Stimulated activated naive CD8-positive, alpha-beta T cell treated with anti-CD3 and anti-CD28 coated beads, Interleukin-15, amount 100 ng/mL, for 72 hours (primary cell): ENCODE data around the gene TNNC1.

Experiments
- ATAC-seq: fragments of 150-1000 bp; cut with Tn5 transposase; 2 replicates; pipeline ENCODE4 v1.10.0; 2021; ENCODE audit warnings: mild to moderate bottlenecking, moderate library complexity
- DNase-seq, 2 donors: peaks; one replicate each; pipeline ENCODE4 v3.0.0; 2021 to 2022
- H3K27ac Mint-ChIP-seq, 2 donors: one replicate each; pipeline ENCODE4 v1.8.0; 2022; ENCODE audit warnings: mild to moderate bottlenecking in 2 of 2, mixed read lengths in 2 of 2, moderate library complexity in 2 of 2
- H3K27me3 Mint-ChIP-seq: one replicate; pipeline ENCODE4 v1.8.0; 2022; ENCODE audit warnings: mixed read lengths
- H3K4me1 Mint-ChIP-seq: one replicate; pipeline ENCODE4 v1.8.0; 2022; ENCODE audit warnings: mild to moderate bottlenecking, mixed read lengths
- H3K4me3 Mint-ChIP-seq, 2 donors: one replicate each; pipeline ENCODE4 v1.8.0; 2022; ENCODE audit warnings: mild to moderate bottlenecking in 2 of 2, mixed read lengths in 2 of 2, moderate library complexity in 1 of 2
- H3K9me3 Mint-ChIP-seq, 2 donors: one replicate each; pipeline ENCODE4 v1.8.0; 2022; ENCODE audit warnings: mixed read lengths in 2 of 2

TNNC1 gene

GRCh38 chr3:52454250-52454937 is 553 bp upstream of the TNNC1 start:
- ATAC-seq (no peak), DNase-seq (no peak)
- Mint-ChIP-seq H3K9me3 (no peaks in the 10 kb centered on the region), H3K4me3 (peak overlapping the region; percentile 94 to 95), H3K27me3 (no peaks in the 10 kb centered on the region), H3K27ac (peak overlapping the region; percentile 99 to 100), H3K4me1 (peaks cover 44% of the 10 kb centered on the region)

- H3K27ac Mint-ChIP-seq: peak overlapping the region in 1 of 2 donors; percentile 55
- DNase-seq (no peak), ATAC-seq (no peak)
Observed at GRCh38 chr3:52452570-52453221, 1.1 kb downstream of the TNNC1 start.

GRCh38 chr3:52452126-52452525 is 1.7 kb downstream of the TNNC1 start:
- no peak overlapping the region for H3K4me3 Mint-ChIP-seq
- H3K27me3 Mint-ChIP-seq: no peaks in the 10 kb centered on the region
- ATAC-seq: no peak
- no peaks in the 10 kb centered on the region for H3K9me3 Mint-ChIP-seq
- peaks cover 40% of the 10 kb centered on the region for H3K4me1 Mint-ChIP-seq
- no peak for DNase-seq
- peak overlapping the region in 1 of 2 donors; percentile 64 for H3K27ac Mint-ChIP-seq

More at GRCh38 chr3:52452570-52453221, 1.1 kb downstream of the TNNC1 start:
- Mint-ChIP-seq H3K4me1 (peaks cover 43% of the 10 kb centered on the region), H3K27me3 (no peaks in the 10 kb centered on the region), H3K4me3 (no peak overlapping the region), H3K9me3 (no peaks in the 10 kb centered on the region)

- DNase-seq: no peak
- H3K9me3 Mint-ChIP-seq: no peaks in the 10 kb centered on the region
- H3K27ac Mint-ChIP-seq: no peak overlapping the region
- no peaks in the 10 kb centered on the region for H3K27me3 Mint-ChIP-seq
- no peak for ATAC-seq
- H3K4me1 Mint-ChIP-seq: peaks cover 40% of the 10 kb centered on the region
- H3K4me3 Mint-ChIP-seq: no peak overlapping the region
Observed at GRCh38 chr3:52451237-52452083, 2.4 kb downstream of the TNNC1 start.

- H3K27ac Mint-ChIP-seq: no peak overlapping the region
Observed at GRCh38 chr3:52450489-52451236, 3.2 kb downstream of the TNNC1 start.

GRCh38 chr3:52447512-52448355 is 6.1 kb downstream of the TNNC1 start:
- Mint-ChIP-seq H3K4me3 (no peak overlapping the region), H3K4me1 (peaks cover 18% of the 10 kb centered on the region), H3K9me3 (no peaks in the 10 kb centered on the region), H3K27ac (peak overlapping the region in 1 of 2 donors; percentile 23), H3K27me3 (no peaks in the 10 kb centered on the region)
- ATAC-seq (no peak), DNase-seq (no peak)

More at GRCh38 chr3:52450489-52451236, 3.2 kb downstream of the TNNC1 start:
- no peak overlapping the region for H3K4me3 Mint-ChIP-seq
- H3K4me1 Mint-ChIP-seq: peaks cover 35% of the 10 kb centered on the region
- no peaks in the 10 kb centered on the region for H3K9me3 Mint-ChIP-seq
- ATAC-seq (no peak), DNase-seq (no peak)
- no peaks in the 10 kb centered on the region for H3K27me3 Mint-ChIP-seq

- DNase-seq: peak; percentile 73 to 74
- Mint-ChIP-seq H3K9me3 (no peaks in the 10 kb centered on the region), H3K27me3 (no peaks in the 10 kb centered on the region), H3K27ac (peak overlapping the region in 1 of 2 donors; percentile 23), H3K4me3 (no peak overlapping the region), H3K4me1 (peaks cover 18% of the 10 kb centered on the region)
- ATAC-seq: peak; percentile 65
Observed at GRCh38 chr3:52446631-52447511, 7.0 kb downstream of the TNNC1 start.

GRCh38 chr3:52446042-52446441 is 7.8 kb downstream of the TNNC1 start:
- Mint-ChIP-seq H3K27me3 (no peaks in the 10 kb centered on the region), H3K4me3 (no peak overlapping the region), H3K4me1 (peaks cover 18% of the 10 kb centered on the region), H3K9me3 (no peaks in the 10 kb centered on the region), H3K27ac (no peak overlapping the region)
- ATAC-seq (no peak), DNase-seq (no peak)

- Mint-ChIP-seq H3K4me1 (peaks cover 18% of the 10 kb centered on the region), H3K4me3 (peak within 1 kb of the TSS in 1 of 2 donors; percentile 43), H3K27ac (peak within 1 kb of the TSS; percentile 19 to 87), H3K27me3 (no peaks in the 10 kb centered on the region), H3K9me3 (no peaks in the 10 kb centered on the region)
- DNase-seq (peak; percentile 77 to 79), ATAC-seq (peak; percentile 93)
Observed at GRCh38 chr3:52444860-52445793, 8.7 kb downstream of the TNNC1 start, which contains the start of gene SEMA3G. SEMA3G (minus strand) TSS chr3:52445103; CDS start chr3:52445027, 76 bp downstream.

GRCh38 chr3:52443791-52444687 is 9.8 kb downstream of the TNNC1 start:
- H3K27ac Mint-ChIP-seq: no peak overlapping the region
- H3K4me3 Mint-ChIP-seq: peak overlapping the region in 1 of 2 donors; percentile 21
- ATAC-seq (no peak), DNase-seq (no peak)
- peaks cover 18% of the 10 kb centered on the region for H3K4me1 Mint-ChIP-seq
- H3K9me3 Mint-ChIP-seq: no peaks in the 10 kb centered on the region
- H3K27me3 Mint-ChIP-seq: no peaks in the 10 kb centered on the region

- no peaks in the 10 kb centered on the region for H3K27me3 Mint-ChIP-seq
- no peak overlapping the region for H3K4me3 Mint-ChIP-seq
- ATAC-seq: no peak
- peak overlapping the region in 1 of 2 donors; percentile 59 for H3K27ac Mint-ChIP-seq
- DNase-seq: no peak
- peaks cover 18% of the 10 kb centered on the region for H3K4me1 Mint-ChIP-seq
- H3K9me3 Mint-ChIP-seq: no peaks in the 10 kb centered on the region
Observed at GRCh38 chr3:52443268-52443610, 10.6 kb downstream of the TNNC1 start.
